Measurements from ENCODE around the gene RUSC2.
"Not testable (repeated sequence)": the region's sequence is repeated elsewhere in the genome, so short reads cannot be mapped to it uniquely, and the experiment has no call there.

Gene RUSC2

DNA sequence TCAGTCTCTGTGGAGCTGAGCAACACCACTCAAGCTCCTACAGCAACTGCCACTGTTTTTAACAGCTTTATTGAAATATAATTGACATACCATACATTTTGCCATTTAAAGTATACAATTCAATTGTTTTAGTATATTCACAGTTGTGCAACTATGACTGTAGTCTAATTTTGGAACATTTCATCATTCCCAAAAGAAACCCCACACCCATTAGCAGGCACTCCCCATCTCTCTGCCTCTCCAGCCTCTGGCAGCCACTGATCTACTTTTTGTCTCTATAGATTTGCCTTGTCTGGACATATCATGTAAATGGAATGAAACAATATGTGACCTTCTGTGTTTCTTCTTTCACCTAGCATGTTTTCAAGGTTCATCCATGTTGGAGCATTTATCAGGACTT is 43.5 kb downstream of the RUSC2 start (continued):
- TF ChIP-seq, protein P1, sequence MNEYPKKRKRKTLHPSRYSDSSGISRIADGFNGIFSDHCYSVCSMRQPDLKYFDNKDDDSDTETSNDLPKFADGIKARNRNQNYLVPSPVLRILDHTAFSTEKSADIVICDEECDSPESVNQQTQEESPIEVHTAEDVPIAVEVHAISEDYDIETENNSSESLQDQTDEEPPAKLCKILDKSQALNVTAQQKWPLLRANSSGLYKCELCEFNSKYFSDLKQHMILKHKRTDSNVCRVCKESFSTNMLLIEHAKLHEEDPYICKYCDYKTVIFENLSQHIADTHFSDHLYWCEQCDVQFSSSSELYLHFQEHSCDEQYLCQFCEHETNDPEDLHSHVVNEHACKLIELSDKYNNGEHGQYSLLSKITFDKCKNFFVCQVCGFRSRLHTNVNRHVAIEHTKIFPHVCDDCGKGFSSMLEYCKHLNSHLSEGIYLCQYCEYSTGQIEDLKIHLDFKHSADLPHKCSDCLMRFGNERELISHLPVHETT (tag by site-specific recombination; IDR thresholded peaks at IDR 0.05): no peak
- TF ChIP-seq ZNF140 (tag by site-specific recombination; IDR thresholded peaks at IDR 0.05) (no peak), OSR2 (tag by site-specific recombination; IDR thresholded peaks at IDR 0.05) (no peak)
- TF ChIP-seq, protein P2, sequence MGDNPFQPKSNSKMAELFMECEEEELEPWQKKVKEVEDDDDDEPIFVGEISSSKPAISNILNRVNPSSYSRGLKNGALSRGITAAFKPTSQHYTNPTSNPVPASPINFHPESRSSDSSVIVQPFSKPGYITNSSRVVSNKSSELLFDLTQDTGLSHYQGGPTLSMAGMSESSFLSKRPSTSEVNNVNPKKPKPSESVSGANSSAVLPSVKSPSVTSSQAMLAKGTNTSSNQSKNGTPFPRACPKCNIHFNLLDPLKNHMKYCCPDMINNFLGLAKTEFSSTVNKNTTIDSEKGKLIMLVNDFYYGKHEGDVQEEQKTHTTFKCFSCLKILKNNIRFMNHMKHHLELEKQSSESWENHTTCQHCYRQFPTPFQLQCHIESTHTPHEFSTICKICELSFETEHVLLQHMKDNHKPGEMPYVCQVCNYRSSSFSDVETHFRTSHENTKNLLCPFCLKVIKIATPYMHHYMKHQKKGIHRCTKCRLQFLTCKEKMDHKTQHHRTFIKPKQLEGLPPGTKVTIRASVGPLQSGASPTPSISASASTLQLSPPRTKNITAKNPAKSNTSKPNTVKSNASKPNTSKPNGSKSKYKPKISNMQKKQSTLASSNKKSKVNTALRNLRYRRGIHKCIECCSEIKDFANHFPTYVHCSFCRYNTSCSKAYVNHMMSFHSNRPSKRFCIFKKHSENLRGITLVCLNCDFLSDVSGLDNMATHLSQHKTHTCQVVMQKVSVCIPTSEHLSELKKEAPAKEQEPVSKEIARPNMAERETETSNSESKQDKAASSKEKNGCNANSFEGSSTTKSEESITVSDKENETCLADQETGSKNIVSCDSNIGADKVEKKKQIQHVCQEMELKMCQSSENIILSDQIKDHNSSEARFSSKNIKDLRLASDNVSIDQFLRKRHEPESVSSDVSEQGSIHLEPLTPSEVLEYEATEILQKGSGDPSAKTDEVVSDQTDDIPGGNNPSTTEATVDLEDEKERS (tag by site-specific recombination; IDR thresholded peaks at IDR 0.05): no peak

DNA sequence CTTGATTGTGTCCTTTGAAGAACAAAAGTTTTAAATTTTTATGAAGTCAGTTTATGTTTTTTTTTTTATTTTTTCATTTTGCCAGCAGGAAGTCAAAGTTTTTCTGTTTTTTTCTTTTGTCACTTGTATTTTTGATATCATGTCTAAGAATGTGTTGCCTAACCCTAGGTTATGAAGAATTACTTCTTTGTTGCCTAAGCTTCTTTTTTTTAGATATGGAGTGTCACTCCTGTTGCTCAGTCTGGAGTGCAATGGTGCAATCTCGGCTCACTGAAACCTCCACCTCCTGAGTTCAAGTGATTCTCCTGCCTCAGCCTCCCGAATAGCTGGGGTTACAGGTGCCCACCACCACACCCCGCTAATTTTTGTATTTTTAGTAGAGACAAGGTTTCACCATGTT is 45.0 kb downstream of the RUSC2 start:
- H3K4me3 ChIP-seq (ENCODE audit: low read depth, low read length); H3K27ac ChIP-seq (ENCODE audit: extremely low read depth, low read depth, low read length); POLR2A ChIA-PET; H3K4me1 ChIP-seq (ENCODE audit: control insufficient read depth, insufficient read depth, low read length); H3K36me3 ChIP-seq (ENCODE audit: control insufficient read depth in 2 of 2, insufficient read depth in 1 of 2, low read length in 2 of 2); H3K9me3 ChIP-seq (ENCODE audit: control insufficient read depth, insufficient read depth, low read depth, low read length); CTCF ChIA-PET: not testable (repeated sequence)

DNA sequence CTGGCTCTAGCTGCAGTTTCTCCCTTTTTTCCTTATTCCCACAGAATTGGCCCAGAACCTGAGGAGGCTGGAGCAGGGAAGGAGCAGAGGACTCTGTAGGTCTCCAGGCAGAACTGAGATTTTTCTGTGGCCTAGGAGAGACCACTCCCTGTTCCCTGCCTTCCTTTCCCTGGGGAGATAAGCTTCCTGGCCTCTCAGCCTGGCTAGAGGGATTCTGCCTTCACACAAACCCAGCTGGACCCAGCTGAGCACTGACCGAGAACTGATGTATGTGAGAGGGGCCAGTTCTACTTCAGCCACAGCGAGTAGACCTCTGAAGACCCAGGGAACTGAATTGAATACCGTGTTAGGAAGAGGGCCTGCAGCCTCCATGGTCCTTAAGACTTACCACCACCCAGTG is 48.0 kb downstream of the RUSC2 start:
- no peaks in the 10 kb centered on the region for H3K9me3 ChIP-seq (ENCODE audit: control insufficient read depth, insufficient read depth, low read depth, low read length)
- H3K36me3 ChIP-seq (ENCODE audit: control insufficient read depth in 2 of 2, insufficient read depth in 1 of 2, low read length in 2 of 2): no peaks in the 10 kb centered on the region
- no peak overlapping the region for H3K27ac ChIP-seq (ENCODE audit: extremely low read depth, low read depth, low read length)
- CTCF ChIA-PET: interaction anchor here (2.1 to 4.9 kb wide), 2 partner anchors 16 to 20 kb away, joined by 7 to 34 read pairs; no protein-coding TSS in a partner anchor
- H3K4me1 ChIP-seq (ENCODE audit: control insufficient read depth, insufficient read depth, low read length): no peaks in the 10 kb centered on the region
- POLR2A ChIA-PET: no interaction called here
- H3K4me3 ChIP-seq (ENCODE audit: low read depth, low read length): no peak overlapping the region
- TF ChIP-seq ZNF138 (tag by site-specific recombination; IDR thresholded peaks at IDR 0.05; ENCODE audit: borderline replicate concordance) (no peak), ZNF555 (tag by site-specific recombination; conservative IDR thresholded peaks at IDR 0.05) (no peak), ZNF544 (tag by site-specific recombination; IDR thresholded peaks at IDR 0.05) (no peak), INSM2 (tag by site-specific recombination; IDR thresholded peaks at IDR 0.05) (no peak), ZNF146 (tag by site-specific recombination; IDR thresholded peaks at IDR 0.05) (no peak), ZNF785 (tag by site-specific recombination; IDR thresholded peaks at IDR 0.05) (no peak), SCRT1 (tag by site-specific recombination; IDR thresholded peaks at IDR 0.05; ENCODE audit: borderline replicate concordance) (no peak), ZBTB44 (tag by site-specific recombination; IDR thresholded peaks at IDR 0.05) (no peak), PRDM4 (tag by site-specific recombination; IDR thresholded peaks at IDR 0.05) (no peak)
- TF ChIP-seq, protein P3, sequence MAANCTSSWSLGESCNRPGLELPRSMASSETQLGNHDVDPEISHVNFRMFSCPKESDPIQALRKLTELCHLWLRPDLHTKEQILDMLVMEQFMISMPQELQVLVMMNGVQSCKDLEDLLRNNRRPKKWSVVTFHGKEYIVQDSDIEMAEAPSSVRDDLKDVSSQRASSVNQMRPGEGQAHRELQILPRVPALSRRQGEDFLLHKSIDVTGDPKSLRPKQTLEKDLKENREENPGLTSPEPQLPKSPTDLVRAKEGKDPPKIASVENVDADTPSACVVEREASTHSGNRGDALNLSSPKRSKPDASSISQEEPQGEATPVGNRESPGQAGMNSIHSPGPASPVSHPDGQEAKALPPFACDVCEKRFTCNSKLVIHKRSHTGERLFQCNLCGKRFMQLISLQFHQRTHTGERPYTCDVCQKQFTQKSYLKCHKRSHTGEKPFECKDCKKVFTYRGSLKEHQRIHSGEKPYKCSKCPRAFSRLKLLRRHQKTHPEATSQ (tag by site-specific recombination; IDR thresholded peaks at IDR 0.05): no peak
- TF ChIP-seq, protein P4, sequence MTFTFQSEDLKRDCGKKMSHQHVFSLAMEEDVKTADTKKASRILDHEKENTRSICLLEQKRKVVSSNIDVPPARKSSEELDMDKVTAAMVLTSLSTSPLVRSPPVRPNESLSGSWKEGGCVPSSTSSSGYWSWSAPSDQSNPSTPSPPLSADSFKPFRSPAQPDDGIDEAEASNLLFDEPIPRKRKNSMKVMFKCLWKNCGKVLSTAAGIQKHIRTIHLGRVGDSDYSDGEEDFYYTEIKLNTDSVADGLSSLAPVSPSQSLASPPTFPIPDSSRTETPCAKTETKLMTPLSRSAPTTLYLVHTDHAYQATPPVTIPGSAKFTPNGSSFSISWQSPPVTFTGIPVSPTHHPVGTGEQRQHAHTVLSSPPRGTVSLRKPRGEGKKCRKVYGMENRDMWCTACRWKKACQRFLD (tag by site-specific recombination; IDR thresholded peaks at IDR 0.05): no peak
- TF ChIP-seq, protein P5, sequence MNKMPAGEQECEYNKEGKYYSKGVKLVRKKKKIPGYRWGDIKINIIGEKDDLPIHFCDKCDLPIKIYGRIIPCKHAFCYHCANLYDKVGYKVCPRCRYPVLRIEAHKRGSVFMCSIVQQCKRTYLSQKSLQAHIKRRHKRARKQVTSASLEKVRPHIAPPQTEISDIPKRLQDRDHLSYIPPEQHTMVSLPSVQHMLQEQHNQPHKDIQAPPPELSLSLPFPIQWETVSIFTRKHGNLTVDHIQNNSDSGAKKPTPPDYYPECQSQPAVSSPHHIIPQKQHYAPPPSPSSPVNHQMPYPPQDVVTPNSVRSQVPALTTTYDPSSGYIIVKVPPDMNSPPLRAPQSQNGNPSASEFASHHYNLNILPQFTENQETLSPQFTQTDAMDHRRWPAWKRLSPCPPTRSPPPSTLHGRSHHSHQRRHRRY (tag by site-specific recombination; IDR thresholded peaks at IDR 0.05): no peak
